ENCODE measurements around the gene HES5. TPM values are rescaled to one million over a fixed set of nuclear protein-coding genes. Genes with fewer than 3 reads are reported as not detected.

Gene HES5
- total and polyA plus RNA-seq, 10 donors, result 0.36 to 0.54 (median 0.38) TPM; not detected in 5

GRCh38 chr1:2502210-2502609 lies 27.9 kb downstream of the HES5 start:
- H3K9me3 ChIP-seq, result no peaks in the 10 kb centered on the region
- H3K27ac ChIP-seq, result no peak overlapping the region
- H3K36me3 ChIP-seq, result peaks cover 0 to 4% (median under 1%) of the 10 kb centered on the region in 6 donors
- no peak for TF ChIP-seq POLR2AphosphoS5 (IDR thresholded peaks at IDR 0.05)
- no peak for TF ChIP-seq CTCF (IDR thresholded peaks at IDR 0.05 in 8 of 11, conservative IDR thresholded peaks at IDR 0.05 in 3 of 11)
- no peak for TF ChIP-seq POLR2A (IDR thresholded peaks at IDR 0.05)
- peaks cover 0 to 43% (median 13%) of the 10 kb centered on the region in 7 donors for H3K27me3 ChIP-seq (replicated peaks in 1 of 7)
- intact Hi-C loops (cut with DNase I; ENCODE audit: low total_unique reads), result no loop called here
- H3K4me1 ChIP-seq, result peaks cover 4 to 79% (median 45%) of the 10 kb centered on the region in 6 donors
- no peak for DNase-seq
- H3K4me3 ChIP-seq, result no peak overlapping the region
- WGBS, 5 donors, result 82 to 92% (median 89%) methylated on average over 10 to 34 of the region's 34 CpGs

- DNase-seq, result no peak
- peaks cover 5 to 79% (median 47%) of the 10 kb centered on the region in 6 donors for H3K4me1 ChIP-seq
- no peak overlapping the region for H3K27ac ChIP-seq
- intact Hi-C loops (cut with DNase I; ENCODE audit: low total_unique reads), result no loop called here
- 72 to 100% (median 80%) methylated on average over 2 to 7 of the region's 7 CpGs; no CpG with 5 or more reads in 1 of the 5 donors for WGBS, 5 donors
- H3K36me3 ChIP-seq, result no peaks in the 10 kb centered on the region
- TF ChIP-seq CTCF (IDR thresholded peaks at IDR 0.05 in 8 of 11, conservative IDR thresholded peaks at IDR 0.05 in 3 of 11) (no peak), POLR2AphosphoS5 (IDR thresholded peaks at IDR 0.05) (no peak), POLR2A (IDR thresholded peaks at IDR 0.05) (no peak)
- no peaks in the 10 kb centered on the region for H3K9me3 ChIP-seq
- H3K27me3 ChIP-seq (replicated peaks in 1 of 7), result peaks cover 0 to 43% (median 13%) of the 10 kb centered on the region in 7 donors
- no peak overlapping the region for H3K4me3 ChIP-seq
Observed at GRCh38 chr1:2501820-2502119, 28.3 kb downstream of the HES5 start.

GRCh38 chr1:2501041-2501819 lies 28.8 kb downstream of the HES5 start:
- H3K27me3 ChIP-seq (replicated peaks in 1 of 7), result peaks cover 0 to 43% (median 13%) of the 10 kb centered on the region in 7 donors
- no peak for DNase-seq
- intact Hi-C loops (cut with DNase I; ENCODE audit: low total_unique reads), result no loop called here
- H3K9me3 ChIP-seq, result no peaks in the 10 kb centered on the region
- H3K4me3 ChIP-seq, result no peak overlapping the region
- no peak for TF ChIP-seq POLR2A (IDR thresholded peaks at IDR 0.05)
- TF ChIP-seq CTCF (IDR thresholded peaks at IDR 0.05 in 8 of 11, conservative IDR thresholded peaks at IDR 0.05 in 3 of 11), result no peak
- TF ChIP-seq POLR2AphosphoS5 (IDR thresholded peaks at IDR 0.05), result no peak
- 73 to 83% (median 78%) methylated on average over 20 to 28 of the region's 28 CpGs for WGBS, 5 donors
- H3K36me3 ChIP-seq, result no peaks in the 10 kb centered on the region
- peaks cover 10 to 79% (median 51%) of the 10 kb centered on the region in 6 donors for H3K4me1 ChIP-seq
- H3K27ac ChIP-seq, result no peak overlapping the region

GRCh38 chr1:2499986-2500596 lies 30.0 kb downstream of the HES5 start:
- Histone ChIP-seq H3K9me3 (no peaks in the 10 kb centered on the region), H3K36me3 (no peaks in the 10 kb centered on the region), H3K4me3 (no peak overlapping the region), H3K27me3 (replicated peaks in 1 of 7) (peaks cover 0 to 39% (median 13%) of the 10 kb centered on the region in 7 donors), H3K4me1 (peaks cover 10 to 87% (median 57%) of the 10 kb centered on the region in 6 donors), H3K27ac (peak overlapping the region in 2 of 8 donors; percentile 23 to 45)
- intact Hi-C loops (cut with DNase I; ENCODE audit: low total_unique reads), result no loop called here
- WGBS, 5 donors, result 47 to 62% (median 51%) methylated on average over 11 to 19 of the region's 19 CpGs
- no peak for TF ChIP-seq CTCF (IDR thresholded peaks at IDR 0.05 in 8 of 11, conservative IDR thresholded peaks at IDR 0.05 in 3 of 11)
- no peak for TF ChIP-seq POLR2A (IDR thresholded peaks at IDR 0.05)
- peak in 2 of 3 donors; percentile 43 to 68 for TF ChIP-seq POLR2AphosphoS5 (IDR thresholded peaks at IDR 0.05)
- no peak for DNase-seq

Measured in spleen (tissue), 11 donors.